Left colon (tissue), 2 donors: ENCODE data around the gene ROPN1B. TPM values are rescaled to one million over a fixed set of nuclear protein-coding genes. Genes with fewer than 3 reads are reported as not detected.
"Not testable (repeated sequence)": the region's sequence is repeated elsewhere in the genome, so short reads cannot be mapped to it uniquely, and the experiment has no call there.

Experiments used
- ATAC-seq: fragments of 200-7000 bp; cut with Tn5 transposase; one replicate; pipeline ENCODE4 v1.9.1; 2020; ENCODE audit warnings: mild to moderate bottlenecking, moderate library complexity
- DNase-seq, 2 donors: peaks; one replicate each; pipeline ENCODE4 v3.0.0-alpha.2; 2020
- intact Hi-C, 2 donors: fragments of 100-400 bp; cut with DNase I in 1 of 2; cut with micrococcal nuclease in 1 of 2; formaldehyde crosslinking; loops; one replicate each; pipeline versions ENCODE4 v1.11.2 to v1.14.0; 2022; cut with DNase I, micrococcal nuclease
- total RNA-seq, 2 donors: library from RNA; stranded (reverse); fragmentation: NEBNext Ultra II Directional; extraction: Animal tissue kit (Norgen Biotek cat#: 25700); gene quantifications; one replicate each; pipeline ENCODE4 v1.2.1, GENCODE V29; 2021
- donor health status: DM: no; HTN: no; CAD: no.
- donor health status: DM: yes; HTN: yes; CAD: no.

The ROPN1B gene
- total RNA-seq, 2 donors from 2014 or later: 0.50 TPM; not detected in 1

- DNase-seq, ATAC-seq, intact Hi-C loops: not testable (repeated sequence)
These were observed 17.8 kb upstream of the ROPN1B start for GRCh38 chr3:125951176-125951575.

- ATAC-seq, DNase-seq, intact Hi-C loops: not testable (repeated sequence)
These were observed 12.0 kb upstream of the ROPN1B start for GRCh38 chr3:125957020-125957419.

- intact Hi-C loops: no loop called here
- DNase-seq: no peak
- peak; percentile 52 for ATAC-seq
These were observed 11.1 kb upstream of the ROPN1B start for GRCh38 chr3:125957674-125958510.

GRCh38 chr3:125958511-125959316 lies 10.3 kb upstream of the ROPN1B start:
- intact Hi-C loops: no loop called here
- ATAC-seq (no peak), DNase-seq (no peak)

GRCh38 chr3:125959317-125960065 lies 9.5 kb upstream of the ROPN1B start:
- ATAC-seq (no peak), DNase-seq (no peak)
- intact Hi-C loops: no loop called here

- DNase-seq (no peak), ATAC-seq (no peak)
- intact Hi-C loops: no loop called here
These were observed 8.9 kb upstream of the ROPN1B start for GRCh38 chr3:125960066-125960424.

GRCh38 chr3:125960456-125961288 lies 8.3 kb upstream of the ROPN1B start:
- no peak for ATAC-seq
- no peak for DNase-seq
- intact Hi-C loops: no loop called here

- no peak for ATAC-seq
- DNase-seq: no peak
- intact Hi-C loops: no loop called here
These were observed 7.7 kb upstream of the ROPN1B start for GRCh38 chr3:125961289-125961589.

GRCh38 chr3:125963834-125964233 lies 5.1 kb upstream of the ROPN1B start:
- ATAC-seq, DNase-seq, intact Hi-C loops: not testable (repeated sequence)

GRCh38 chr3:125965505-125965904 lies 3.5 kb upstream of the ROPN1B start:
- no peak for ATAC-seq

GRCh38 chr3:125967156-125967555 lies 1.8 kb upstream of the ROPN1B start:
- intact Hi-C loops: no loop called here
- no peak for ATAC-seq
- DNase-seq: no peak

More at GRCh38 chr3:125965505-125965904, 3.5 kb upstream of the ROPN1B start:
- intact Hi-C loops: no loop called here
- DNase-seq: no peak

GRCh38 chr3:125968121-125968520 lies 857 bp upstream of the ROPN1B start:
- intact Hi-C loops, DNase-seq, ATAC-seq: not testable (repeated sequence)

- DNase-seq, intact Hi-C loops: not testable (repeated sequence)
- ATAC-seq: peak; percentile 69
These were observed 3.3 kb downstream of the ROPN1B start for GRCh38 chr3:125971997-125972944.

GRCh38 chr3:125975245-125976002 lies 6.4 kb downstream of the ROPN1B start:
- intact Hi-C loops, DNase-seq, ATAC-seq: not testable (repeated sequence)

GRCh38 chr3:125976003-125976390 lies 7.0 kb downstream of the ROPN1B start:
- intact Hi-C loops, DNase-seq, ATAC-seq: not testable (repeated sequence)

- ATAC-seq, intact Hi-C loops, DNase-seq: not testable (repeated sequence)
These were observed 8.1 kb downstream of the ROPN1B start for GRCh38 chr3:125977104-125977503.

- intact Hi-C loops, DNase-seq, ATAC-seq: not testable (repeated sequence)
These were observed 16.0 kb downstream of the ROPN1B start for GRCh38 chr3:125984951-125985350.
